ENCODE data around the gene N4BP3. TPM values are rescaled to one million over a fixed set of nuclear protein-coding genes. Genes with fewer than 3 reads are reported as not detected.
A peak's percentile ranks its signal among the peaks of the same experiment; 100 is the strongest.

N4BP3 gene
- total RNA-seq, 4 donors from 2014 or later = 7.6 to 14.0 (median 11.7) TPM

DNA sequence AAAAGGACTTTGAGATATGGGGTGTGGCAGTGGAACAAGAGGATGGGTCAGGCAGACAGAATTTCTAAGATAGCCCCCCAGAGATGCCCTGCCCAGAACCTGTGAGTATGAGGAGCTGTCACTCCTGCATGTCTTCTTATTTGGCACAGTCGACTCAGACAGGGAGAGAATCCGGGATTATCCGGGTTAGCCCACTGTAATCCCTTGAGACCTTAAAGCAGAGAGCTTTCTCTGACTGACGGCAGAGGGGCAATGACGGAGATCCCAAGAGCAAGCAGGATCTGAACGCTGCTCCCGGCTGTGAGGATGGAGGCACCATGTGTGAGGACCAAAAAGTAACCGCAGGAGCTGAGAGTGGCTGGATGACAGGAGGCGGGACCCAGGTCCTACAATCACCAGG, 49.1 kb downstream of the N4BP3 start:
- 74% methylated on average over 9 of the region's 9 CpGs for WGBS
- H3K4me3 ChIP-seq = no peak overlapping the region
- H3K4me1 ChIP-seq = peaks cover 9% of the 10 kb centered on the region
- DNase-seq (ENCODE audit: low spot score in 2 of 2) = peak in 1 of 2 donors; percentile 36
- no peaks in the 10 kb centered on the region for H3K36me3 ChIP-seq
- H3K27ac ChIP-seq = no peak overlapping the region
- H3K9me3 ChIP-seq = no peaks in the 10 kb centered on the region
- H3K27me3 ChIP-seq = peaks cover 30% of the 10 kb centered on the region
- no peak for TF ChIP-seq POLR2A (IDR thresholded peaks at IDR 0.05)
- TF ChIP-seq EP300 (IDR thresholded peaks at IDR 0.05) = no peak

GRCh38 chr5:178163772-178164735, 50.7 kb downstream of the N4BP3 start:
- no peak for TF ChIP-seq POLR2A (IDR thresholded peaks at IDR 0.05)
- TF ChIP-seq POLR2AphosphoS5 (IDR thresholded peaks at IDR 0.05) = no peak
- TF ChIP-seq CTCF (IDR thresholded peaks at IDR 0.05) = peak; percentile 96 to 99
- no peak for TF ChIP-seq EP300 (IDR thresholded peaks at IDR 0.05)
- WGBS = 15% methylated on average over 23 of the region's 33 CpGs
- Histone ChIP-seq H3K36me3 (no peaks in the 10 kb centered on the region), H3K4me1 (peaks cover 9% of the 10 kb centered on the region), H3K27me3 (peaks cover 30% of the 10 kb centered on the region), H3K9me3 (no peaks in the 10 kb centered on the region), H3K27ac (no peak overlapping the region), H3K4me3 (peak overlapping the region; percentile 12)
- peak; percentile 90 to 92 for DNase-seq (ENCODE audit: low spot score in 2 of 2)

- WGBS = 67% methylated on average over 29 of the region's 38 CpGs
- Histone ChIP-seq H3K4me3 (no peak overlapping the region), H3K36me3 (no peaks in the 10 kb centered on the region), H3K27ac (no peak overlapping the region), H3K4me1 (peaks cover 9% of the 10 kb centered on the region), H3K27me3 (peaks cover 30% of the 10 kb centered on the region), H3K9me3 (no peaks in the 10 kb centered on the region)
- peak in 1 of 2 donors; percentile 49 for DNase-seq (ENCODE audit: low spot score in 2 of 2)
- TF ChIP-seq CTCF (IDR thresholded peaks at IDR 0.05) (no peak), POLR2A (IDR thresholded peaks at IDR 0.05) (no peak)
These were observed 52.2 kb downstream of the N4BP3 start for GRCh38 chr5:178165581-178165980.

GRCh38 chr5:178170455-178170854, 57.1 kb downstream of the N4BP3 start:
- Histone ChIP-seq H3K36me3 (no peaks in the 10 kb centered on the region), H3K4me3 (no peak overlapping the region), H3K27me3 (peaks cover 5% of the 10 kb centered on the region), H3K9me3 (no peaks in the 10 kb centered on the region), H3K27ac (no peak overlapping the region), H3K4me1 (no peaks in the 10 kb centered on the region)
- DNase-seq (ENCODE audit: low spot score in 2 of 2) = no peak
- 92% methylated on average over 2 of the region's 2 CpGs for WGBS
- TF ChIP-seq EP300 (IDR thresholded peaks at IDR 0.05) (no peak), CTCF (IDR thresholded peaks at IDR 0.05) (no peak), POLR2A (IDR thresholded peaks at IDR 0.05) (no peak), POLR2AphosphoS5 (IDR thresholded peaks at IDR 0.05) (no peak)

DNA sequence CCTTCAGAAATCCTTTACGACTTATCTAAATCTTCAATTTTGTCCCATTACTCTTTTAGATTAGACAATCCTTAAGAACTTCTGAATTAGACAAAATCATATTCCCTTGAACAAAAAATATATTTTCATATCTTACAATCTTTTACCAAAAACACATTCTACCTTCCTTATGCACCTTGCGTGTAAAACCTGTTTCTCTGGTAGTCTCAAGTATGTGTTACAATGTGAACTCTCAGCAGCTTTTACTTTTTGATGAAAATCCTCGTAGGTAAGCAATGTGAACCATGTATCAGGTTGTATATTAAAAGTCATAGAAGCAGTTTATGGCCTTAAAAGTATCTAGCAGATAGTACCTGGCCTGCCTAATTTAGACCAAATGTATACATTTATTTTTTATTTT, 61.1 kb downstream of the N4BP3 start:
- no peak for DNase-seq (ENCODE audit: low spot score in 2 of 2)
- Histone ChIP-seq H3K27ac (no peak overlapping the region), H3K9me3 (no peaks in the 10 kb centered on the region), H3K4me1 (no peaks in the 10 kb centered on the region), H3K27me3 (no peaks in the 10 kb centered on the region), H3K36me3 (no peaks in the 10 kb centered on the region), H3K4me3 (no peak overlapping the region)
- TF ChIP-seq CTCF (IDR thresholded peaks at IDR 0.05) = no peak
- TF ChIP-seq EP300 (IDR thresholded peaks at IDR 0.05) = no peak
- TF ChIP-seq POLR2A (IDR thresholded peaks at IDR 0.05) = no peak
- no peak for TF ChIP-seq POLR2AphosphoS5 (IDR thresholded peaks at IDR 0.05)
- WGBS = 88% methylated on average over 3 of the region's 3 CpGs

Other genes with a start within 250 kb of the N4BP3 start
- not detected for gene PROP1, start 117.3 kb upstream of the N4BP3 start, total RNA-seq
- gene RMND5B, start 17.5 kb downstream of the N4BP3 start, total RNA-seq = 10 to 100 TPM; 38.6 to 60.6 (median 42.9) TPM
- 100 to 1,000 TPM in 3 of 4 donors, 10 to 100 TPM in 1; 75.8 to 278 (median 210) TPM for gene NHP2, start 40.4 kb downstream of the N4BP3 start, total RNA-seq
- gene GMCL2, start 73.8 kb downstream of the N4BP3 start, total RNA-seq = under 1 TPM in 1 of 4 donors, not detected in 3; 0.49 TPM
- 100 to 1,000 TPM in 1 of 4 donors, 10 to 100 TPM in 3; 57.0 to 113 (median 83.1) TPM for gene HNRNPAB, start 91.0 kb downstream of the N4BP3 start, total RNA-seq
- gene PHYKPL, start 119.3 kb downstream of the N4BP3 start, total RNA-seq = 10 to 100 TPM; 27.1 to 50.5 (median 35.7) TPM

All from suprapubic skin (tissue), 4 donors.